K562 (cell line): Measurements from ENCODE around the gene TCF4. TPM values are rescaled to one million over a fixed set of nuclear protein-coding genes. Genes with fewer than 3 reads are reported as not detected.

Source experiments
- RBM22 ChIP-seq: fragments of 200-400 bp; formaldehyde crosslinking; IDR thresholded peaks from 2 replicates; pipeline ENCODE4 v1.6.1; 2018; ENCODE audit warnings: low read length, low read depth; ENCODE audit not compliant: poor library complexity, severe bottlenecking
- ZNF830 ChIP-seq: fragments of 250-450 bp; sonication (Bioruptor Pico); IDR thresholded peaks from 2 replicates; pipeline ENCODE4 v1.5.0; 2021; ENCODE audit warnings: mild to moderate bottlenecking
- polyA plus RNA-seq, 8 experiments: library from polyadenylated mRNA; depleted of rRNA in 4 of 8; stranded (reverse) in 5 of 8; unstranded in 3 of 8; fragments of >200 nt; fragmentation: Nextera tagmentation in 2 of 8; fragmentation: Illumina TruSeq in 1 of 8; extraction: Ambion mirVana in 2 of 8; extraction: Trizol in 1 of 8; gene quantifications; 2 replicates each; pipeline versions ENCODE4 v1.2.1 to v1.2.3, GENCODE V29; 2011 to 2014; ENCODE audit warnings: inconsistent platforms in 1 of 8, missing spikeins in 1 of 8
- total RNA-seq, 7 experiments: library from RNA; depleted of rRNA in 6 of 7; stranded (reverse); fragments of >200 nt in 6 of 7; fragmentation: Illumina TruSeq in 2 of 7; extraction: Trizol in 2 of 7; gene quantifications; 2 replicates each; pipeline versions ENCODE4 v1.2.1 to v1.2.3, GENCODE V29; 2011 to 2021; ENCODE audit warnings: low replicate concordance in 1 of 7
- TF ChIP-seq, protein P1 (sequence below): fragments of 250-450 bp; sonication (Bioruptor Pico); IDR thresholded peaks from 2 replicates; pipeline ENCODE4 v1.8.0; 2021; ENCODE audit warnings: moderate library complexity, mild to moderate bottlenecking, inconsistent platforms
- TF ChIP-seq, protein P2 (sequence below), 2 experiments: IDR thresholded peaks in 1 of 2; conservative IDR thresholded peaks in 1 of 2; 2 replicates each; pipeline ENCODE4 v1.6.1; 2016; ENCODE audit warnings: low read depth in 2 of 2, mild to moderate bottlenecking in 1 of 2, missing compliant biosample characterization in 1 of 2, missing genetic modification characterization in 1 of 2, moderate library complexity in 1 of 2

Gene TCF4
- total and polyA plus RNA-seq, 9 of the 15 experiments (the other 6 are each of a cell fraction or from before 2014, with no cell fraction given): 4.8 to 24.7 (median 15.2) TPM

DNA sequence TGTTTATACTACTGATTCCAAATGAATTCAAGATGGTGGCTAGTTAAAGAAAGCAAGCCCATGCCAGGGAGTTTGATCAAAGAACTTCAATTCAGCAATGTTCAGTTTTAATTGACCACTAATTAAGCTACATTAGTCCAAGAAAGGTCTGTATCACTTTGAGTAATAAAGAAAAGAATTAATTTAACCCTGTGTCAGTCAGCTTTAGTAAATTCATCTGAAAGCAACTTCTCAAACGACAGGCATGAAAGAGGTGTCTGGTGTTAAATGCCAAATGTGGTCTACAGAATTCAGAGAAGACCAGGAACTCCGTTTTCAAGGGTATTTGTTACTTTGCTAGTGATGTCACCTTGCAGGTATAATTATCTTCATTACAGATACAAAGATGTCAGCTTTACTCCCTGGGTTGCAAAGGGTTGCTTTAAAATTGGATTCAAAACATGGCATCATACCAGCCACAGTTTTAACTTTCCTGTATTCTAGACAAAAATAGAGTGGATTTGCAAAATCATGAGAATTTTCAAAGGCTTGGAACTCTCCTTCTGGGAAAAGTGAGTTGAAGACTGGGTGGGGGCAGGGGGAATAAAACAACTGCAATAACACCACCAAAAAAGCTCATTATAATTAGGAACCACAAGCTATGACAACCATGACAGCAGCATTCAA is 281.5 kb downstream of the TCF4 start (continued):
- TF ChIP-seq RBM22 (no peak), ZNF830 (CRISPR knock-in tag) (no peak)
- TF ChIP-seq, protein P1, sequence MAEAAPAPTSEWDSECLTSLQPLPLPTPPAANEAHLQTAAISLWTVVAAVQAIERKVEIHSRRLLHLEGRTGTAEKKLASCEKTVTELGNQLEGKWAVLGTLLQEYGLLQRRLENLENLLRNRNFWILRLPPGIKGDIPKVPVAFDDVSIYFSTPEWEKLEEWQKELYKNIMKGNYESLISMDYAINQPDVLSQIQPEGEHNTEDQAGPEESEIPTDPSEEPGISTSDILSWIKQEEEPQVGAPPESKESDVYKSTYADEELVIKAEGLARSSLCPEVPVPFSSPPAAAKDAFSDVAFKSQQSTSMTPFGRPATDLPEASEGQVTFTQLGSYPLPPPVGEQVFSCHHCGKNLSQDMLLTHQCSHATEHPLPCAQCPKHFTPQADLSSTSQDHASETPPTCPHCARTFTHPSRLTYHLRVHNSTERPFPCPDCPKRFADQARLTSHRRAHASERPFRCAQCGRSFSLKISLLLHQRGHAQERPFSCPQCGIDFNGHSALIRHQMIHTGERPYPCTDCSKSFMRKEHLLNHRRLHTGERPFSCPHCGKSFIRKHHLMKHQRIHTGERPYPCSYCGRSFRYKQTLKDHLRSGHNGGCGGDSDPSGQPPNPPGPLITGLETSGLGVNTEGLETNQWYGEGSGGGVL: no peak
- TF ChIP-seq, protein P2, sequence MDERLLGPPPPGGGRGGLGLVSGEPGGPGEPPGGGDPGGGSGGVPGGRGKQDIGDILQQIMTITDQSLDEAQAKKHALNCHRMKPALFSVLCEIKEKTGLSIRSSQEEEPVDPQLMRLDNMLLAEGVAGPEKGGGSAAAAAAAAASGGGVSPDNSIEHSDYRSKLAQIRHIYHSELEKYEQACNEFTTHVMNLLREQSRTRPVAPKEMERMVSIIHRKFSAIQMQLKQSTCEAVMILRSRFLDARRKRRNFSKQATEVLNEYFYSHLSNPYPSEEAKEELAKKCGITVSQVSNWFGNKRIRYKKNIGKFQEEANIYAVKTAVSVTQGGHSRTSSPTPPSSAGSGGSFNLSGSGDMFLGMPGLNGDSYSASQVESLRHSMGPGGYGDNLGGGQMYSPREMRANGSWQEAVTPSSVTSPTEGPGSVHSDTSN (CRISPR knock-in tag; IDR thresholded peaks at IDR 0.05; ENCODE audit: low read depth): no peak
- TF ChIP-seq, protein P2 (tag; conservative IDR thresholded peaks at IDR 0.05; ENCODE audit: low read depth): no peak
- TF ChIP-seq, all 486 proteins: peak for 0
